H9 (cell line): Measurements from ENCODE around the gene PDK2. TPM values are rescaled to one million over a fixed set of nuclear protein-coding genes. Genes with fewer than 3 reads are reported as not detected.

Source experiments
- DNase-seq: peaks from one replicate; pipeline ENCODE4 v3.0.0-alpha.2; 2017
- H2AFZ ChIP-seq: one replicate; pipeline ENCODE4 v1.6.1; 2013; ENCODE audit warnings: mild to moderate bottlenecking, low read length, control low read depth, moderate library complexity
- H2AK5ac ChIP-seq: 2 replicates; pipeline ENCODE4 v1.6.1; 2013; ENCODE audit warnings: low read length, control low read depth, mixed read lengths; ENCODE audit not compliant: insufficient read length
- H2BK120ac ChIP-seq: one replicate; pipeline ENCODE4 v1.6.1; 2013; ENCODE audit warnings: low read depth, mild to moderate bottlenecking, low read length, control low read depth, inconsistent platforms; ENCODE audit not compliant: poor library complexity, severe bottlenecking
- H2BK12ac ChIP-seq: 2 replicates; pipeline ENCODE4 v1.6.1; 2013; ENCODE audit warnings: low read length, control low read depth, mixed read lengths, low read depth; ENCODE audit not compliant: insufficient read length
- H2BK15ac ChIP-seq: 2 replicates; pipeline ENCODE4 v1.6.1; 2013; ENCODE audit warnings: low read depth, low read length, control low read depth
- H2BK20ac ChIP-seq: one replicate; pipeline ENCODE4 v1.6.1; 2013; ENCODE audit warnings: low read depth, mild to moderate bottlenecking, low read length, control low read depth, inconsistent platforms; ENCODE audit not compliant: poor library complexity, severe bottlenecking
- H2BK5ac ChIP-seq: 2 replicates; pipeline ENCODE4 v1.6.1; 2013; ENCODE audit warnings: low read length, control low read depth, mixed read lengths; ENCODE audit not compliant: insufficient read length
- H3K14ac ChIP-seq: 2 replicates; pipeline ENCODE4 v1.6.1; 2013; ENCODE audit warnings: low read length, control low read depth; ENCODE audit not compliant: insufficient read depth
- H3K18ac ChIP-seq: 2 replicates; pipeline ENCODE4 v1.6.1; 2013; ENCODE audit warnings: low read depth, mild to moderate bottlenecking, mixed read lengths, low read length, control low read depth; ENCODE audit not compliant: insufficient read length
- H3K23ac ChIP-seq: 2 replicates; pipeline ENCODE4 v1.6.1; 2013; ENCODE audit warnings: low read length, control low read depth, mixed read lengths, low read depth; ENCODE audit not compliant: insufficient read length
- H3K23me2 ChIP-seq: 2 replicates; pipeline ENCODE4 v1.6.1; 2013; ENCODE audit warnings: low read depth, mild to moderate bottlenecking, mixed read lengths, low read length, control low read depth; ENCODE audit not compliant: insufficient read length, poor library complexity, severe bottlenecking
- H3K27ac ChIP-seq: 2 replicates; pipeline ENCODE4 v1.5.1; 2013; ENCODE audit warnings: low read length, control low read depth, mixed read lengths, low read depth; ENCODE audit not compliant: insufficient read length
- H3K27me3 ChIP-seq: 2 replicates; pipeline ENCODE4 v1.6.1; 2013; ENCODE audit warnings: low read length, control low read depth, inconsistent platforms; ENCODE audit not compliant: insufficient read depth
- H3K4ac ChIP-seq: 2 replicates; pipeline ENCODE4 v1.6.1; 2013; ENCODE audit warnings: low read depth, mild to moderate bottlenecking, control low read depth, inconsistent platforms, low read length, moderate library complexity
- H3K4me1 ChIP-seq: 2 replicates; pipeline ENCODE4 v1.6.1; 2013; ENCODE audit warnings: low read length, control low read depth, inconsistent platforms; ENCODE audit not compliant: insufficient read depth
- H3K4me2 ChIP-seq: 2 replicates; pipeline ENCODE4 v1.6.1; 2013; ENCODE audit warnings: low read length, control low read depth, mixed read lengths; ENCODE audit not compliant: insufficient read length, insufficient read depth
- H3K56ac ChIP-seq: 2 replicates; pipeline ENCODE4 v1.6.1; 2013; ENCODE audit warnings: low read depth, mild to moderate bottlenecking, mixed read lengths, low read length, control low read depth; ENCODE audit not compliant: insufficient read length
- H3K79me1 ChIP-seq: 2 replicates; pipeline ENCODE4 v1.6.1; 2013; ENCODE audit warnings: low read depth, mild to moderate bottlenecking, moderate library complexity, low read length, control low read depth, inconsistent platforms; ENCODE audit not compliant: insufficient read depth, poor library complexity, severe bottlenecking
- H3K79me2 ChIP-seq: 2 replicates; pipeline ENCODE4 v1.6.1; 2013; ENCODE audit warnings: low read length, control low read depth, inconsistent platforms; ENCODE audit not compliant: insufficient read depth
- H3K9ac ChIP-seq: 2 replicates; pipeline ENCODE4 v1.6.1; 2013; ENCODE audit warnings: low read length, control low read depth, mixed read lengths; ENCODE audit not compliant: insufficient read length; ENCODE audit errors: extremely low read depth
- H3K9me3 ChIP-seq: one replicate; pipeline ENCODE4 v1.6.1; 2013; ENCODE audit warnings: low read depth, low read length, inconsistent platforms; ENCODE audit not compliant: control insufficient read depth
- H3T11ph ChIP-seq: one replicate; pipeline ENCODE4 v1.6.1; 2013; ENCODE audit warnings: mild to moderate bottlenecking, low read length, control low read depth, inconsistent platforms
- H4K20me1 ChIP-seq: one replicate; pipeline ENCODE4 v1.6.1; 2013; ENCODE audit not compliant: control insufficient read depth, insufficient read length, insufficient read depth
- H4K5ac ChIP-seq: 2 replicates; pipeline ENCODE4 v1.6.1; 2013; ENCODE audit warnings: low read depth, mild to moderate bottlenecking, mixed read lengths, low read length, control low read depth; ENCODE audit not compliant: insufficient read length
- H4K8ac ChIP-seq: replicated peaks from 2 replicates; pipeline ENCODE4 v1.6.1; 2013; ENCODE audit warnings: low read length, control low read depth, mixed read lengths, low read depth; ENCODE audit not compliant: insufficient read length
- H4K91ac ChIP-seq: 2 replicates; pipeline ENCODE4 v1.6.1; 2013; ENCODE audit warnings: low read depth, mild to moderate bottlenecking, moderate library complexity, mixed read lengths, low read length, control low read depth; ENCODE audit not compliant: insufficient read length
- H3K27ac Mint-ChIP-seq, 3 experiments: 2 replicates in 2 of 3; 3 replicates in 1 of 3; pipeline ENCODE4 v1.8.0; 2020 to 2021; ENCODE audit warnings: mixed read lengths in 3 of 3, mild to moderate bottlenecking in 1 of 3, moderate library complexity in 1 of 3
- H3K27me3 Mint-ChIP-seq: 2 replicates; pipeline ENCODE4 v1.8.0; 2021; ENCODE audit warnings: low read depth, mild to moderate bottlenecking, moderate library complexity, mixed read lengths
- H3K36me3 Mint-ChIP-seq, 3 experiments: 2 replicates in 2 of 3; 3 replicates in 1 of 3; pipeline ENCODE4 v1.8.0; 2020 to 2021; ENCODE audit warnings: low read depth in 3 of 3, mixed read lengths in 3 of 3; ENCODE audit not compliant: insufficient read depth in 1 of 3
- H3K4me1 Mint-ChIP-seq, 2 experiments: 2 replicates each; pipeline ENCODE4 v1.8.0; 2020; ENCODE audit warnings: mixed read lengths in 2 of 2
- H3K4me3 Mint-ChIP-seq, 2 experiments: 2 replicates in 1 of 2; 3 replicates in 1 of 2; pipeline ENCODE4 v1.8.0; 2020 to 2021; ENCODE audit warnings: mild to moderate bottlenecking in 2 of 2, mixed read lengths in 2 of 2, moderate library complexity in 1 of 2
- H3K9me3 Mint-ChIP-seq, 2 experiments: 2 replicates in 1 of 2; 3 replicates in 1 of 2; pipeline ENCODE4 v1.8.0; 2020; ENCODE audit warnings: mild to moderate bottlenecking in 2 of 2, mixed read lengths in 2 of 2, moderate library complexity in 1 of 2
- WGBS: extraction: QIAGEN DNeasy Blood & Tissue Kit; methylation state at CpG from one replicate; pipeline ENCODE4 v1.1.7; 2013; ENCODE audit warnings: missing lambda C conversion rate, low lambda C conversion rate, mixed read lengths; ENCODE audit not compliant: insufficient read length; ENCODE audit errors: extremely low coverage; 5-methylcytosine and 5-hydroxymethylcytosine counted together
- total RNA-seq: library from RNA; stranded (reverse); gene quantifications from 2 replicates; pipeline ENCODE4 v1.2.1, GENCODE V29; 2021
- TF ChIP-seq, protein P1 (sequence below): fragments of 200-600 bp; sonication (generic); conservative IDR thresholded peaks from 3 replicates; pipeline ENCODE4 v1.8.0; 2021; ENCODE audit warnings: antibody characterized with exemption, mild to moderate bottlenecking

The PDK2 gene
- total RNA-seq, 1 experiment from 2014 or later, result 19.9 TPM

DNA sequence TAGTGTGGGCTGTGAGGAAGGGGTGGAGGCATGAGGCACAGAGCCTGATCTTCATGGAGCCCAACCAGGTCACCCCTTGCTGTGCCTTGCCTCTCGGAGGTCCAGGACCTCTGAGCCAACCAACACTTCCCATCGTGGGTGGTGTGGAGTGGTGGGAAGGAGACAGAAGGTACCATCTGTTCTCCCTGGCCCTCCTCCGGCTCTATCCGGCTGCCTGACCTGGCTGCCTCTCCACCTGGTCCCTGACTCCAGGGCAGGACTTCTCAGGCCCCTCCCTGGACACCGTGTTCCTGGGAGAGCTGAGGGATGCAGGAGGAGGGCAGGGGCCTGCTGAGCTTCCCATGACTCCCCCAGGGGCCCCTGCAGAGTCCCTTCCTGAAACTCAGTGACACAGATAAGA lies 3.9 kb downstream of the PDK2 start:
- Histone ChIP-seq H3T11ph (no peak overlapping the region), H3K4me2 (no peak overlapping the region), H3K27ac (no peak overlapping the region), H2BK15ac (no peak overlapping the region), H3K4me1 (no peaks in the 10 kb centered on the region; the same call in 1 of the 2 replicates), H4K91ac (no peak overlapping the region), H2BK12ac (no peak overlapping the region), H3K9me3 (no peaks in the 10 kb centered on the region), H2BK20ac (no peak overlapping the region), H2BK120ac (no peak overlapping the region), H2AFZ (no peak overlapping the region), H3K23me2 (peaks cover 12% of the 10 kb centered on the region), H3K27me3 (no peaks in the 10 kb centered on the region), H3K23ac (no peak overlapping the region), H3K79me1 (no peaks in the 10 kb centered on the region), H3K4ac (no peak overlapping the region), H4K20me1 (no peaks in the 10 kb centered on the region), H3K18ac (no peak overlapping the region), H2AK5ac (no peak overlapping the region), H4K5ac (no peak overlapping the region), H2BK5ac (no peak overlapping the region), H3K56ac (no peak overlapping the region), H3K79me2 (no peaks in the 10 kb centered on the region), H4K8ac (no peak overlapping the region), H3K14ac (no peak overlapping the region), H3K9ac (no peak overlapping the region)
- peaks cover 32 to 36% of the 10 kb centered on the region in 2 experiments for H3K4me1 Mint-ChIP-seq
- DNase-seq, result no peak
- no peaks in the 10 kb centered on the region for H3K27me3 Mint-ChIP-seq
- H3K36me3 Mint-ChIP-seq, result peaks cover 0 to 8% (median 0%) of the 10 kb centered on the region in 3 experiments; a peak in 4 of 7 replicates
- no peak overlapping the region for H3K4me3 Mint-ChIP-seq
- no peaks in the 10 kb centered on the region for H3K9me3 Mint-ChIP-seq
- TF ChIP-seq, protein P1, sequence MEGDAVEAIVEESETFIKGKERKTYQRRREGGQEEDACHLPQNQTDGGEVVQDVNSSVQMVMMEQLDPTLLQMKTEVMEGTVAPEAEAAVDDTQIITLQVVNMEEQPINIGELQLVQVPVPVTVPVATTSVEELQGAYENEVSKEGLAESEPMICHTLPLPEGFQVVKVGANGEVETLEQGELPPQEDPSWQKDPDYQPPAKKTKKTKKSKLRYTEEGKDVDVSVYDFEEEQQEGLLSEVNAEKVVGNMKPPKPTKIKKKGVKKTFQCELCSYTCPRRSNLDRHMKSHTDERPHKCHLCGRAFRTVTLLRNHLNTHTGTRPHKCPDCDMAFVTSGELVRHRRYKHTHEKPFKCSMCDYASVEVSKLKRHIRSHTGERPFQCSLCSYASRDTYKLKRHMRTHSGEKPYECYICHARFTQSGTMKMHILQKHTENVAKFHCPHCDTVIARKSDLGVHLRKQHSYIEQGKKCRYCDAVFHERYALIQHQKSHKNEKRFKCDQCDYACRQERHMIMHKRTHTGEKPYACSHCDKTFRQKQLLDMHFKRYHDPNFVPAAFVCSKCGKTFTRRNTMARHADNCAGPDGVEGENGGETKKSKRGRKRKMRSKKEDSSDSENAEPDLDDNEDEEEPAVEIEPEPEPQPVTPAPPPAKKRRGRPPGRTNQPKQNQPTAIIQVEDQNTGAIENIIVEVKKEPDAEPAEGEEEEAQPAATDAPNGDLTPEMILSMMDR, result no peak
- no peak overlapping the region; a peak in 1 of 7 replicates for H3K27ac Mint-ChIP-seq
- WGBS, result no CpG with 5 or more reads among the region's 5 CpGs
